HUES48 (cell line): ENCODE data around the gene VOPP1.

ENCODE experiments used
- H3K27ac ChIP-seq: one replicate; pipeline ENCODE4 v1.7.0; 2013; ENCODE audit warnings: low read depth, low read length, inconsistent platforms
- H3K27me3 ChIP-seq: 2 replicates; pipeline ENCODE4 v1.6.1; 2013; ENCODE audit warnings: mild to moderate bottlenecking, low read length; ENCODE audit not compliant: control insufficient read depth, insufficient read depth
- H3K36me3 ChIP-seq: 2 replicates; pipeline ENCODE4 v1.6.1; 2013; ENCODE audit warnings: low read length; ENCODE audit not compliant: control insufficient read depth, insufficient read depth
- H3K4me1 ChIP-seq: 2 replicates; pipeline ENCODE4 v1.6.1; 2013; ENCODE audit warnings: mild to moderate bottlenecking, low read length; ENCODE audit not compliant: control insufficient read depth, insufficient read depth
- H3K4me3 ChIP-seq: 2 replicates; pipeline ENCODE4 v1.5.1; 2013; ENCODE audit warnings: mild to moderate bottlenecking, low read depth, low read length
- H3K9ac ChIP-seq: 2 replicates; pipeline ENCODE4 v1.6.1; 2013; ENCODE audit warnings: mild to moderate bottlenecking, low read depth, low read length, moderate library complexity
- H3K9me3 ChIP-seq: 2 replicates; pipeline ENCODE4 v1.6.1; 2013; ENCODE audit warnings: low read length; ENCODE audit not compliant: control insufficient read depth, insufficient read depth

Gene VOPP1

GRCh38 chr7:55485501-55486191, 86.7 kb downstream of the VOPP1 start:
- Histone ChIP-seq H3K9me3 (no peaks in the 10 kb centered on the region), H3K4me1 (no peaks in the 10 kb centered on the region), H3K9ac (no peak overlapping the region), H3K36me3 (peaks cover 26% of the 10 kb centered on the region), H3K27me3 (no peaks in the 10 kb centered on the region), H3K27ac (no peak overlapping the region), H3K4me3 (no peak overlapping the region)

GRCh38 chr7:55484834-55485233, 87.5 kb downstream of the VOPP1 start:
- Histone ChIP-seq H3K27ac (no peak overlapping the region), H3K9ac (no peak overlapping the region), H3K4me3 (no peak overlapping the region), H3K27me3 (no peaks in the 10 kb centered on the region), H3K36me3 (peaks cover 18% of the 10 kb centered on the region), H3K4me1 (no peaks in the 10 kb centered on the region), H3K9me3 (no peaks in the 10 kb centered on the region)

- Histone ChIP-seq H3K27ac (no peak overlapping the region), H3K4me1 (no peaks in the 10 kb centered on the region), H3K9me3 (no peaks in the 10 kb centered on the region), H3K4me3 (no peak overlapping the region), H3K27me3 (no peaks in the 10 kb centered on the region), H3K36me3 (peaks cover 12% of the 10 kb centered on the region), H3K9ac (no peak overlapping the region)
Measured at GRCh38 chr7:55484241-55484640, 88.1 kb downstream of the VOPP1 start.

- H3K4me1 ChIP-seq, result no peaks in the 10 kb centered on the region
- peaks cover 8% of the 10 kb centered on the region; the same call in 1 of the 2 replicates for H3K36me3 ChIP-seq
Measured at GRCh38 chr7:55483046-55483445, 89.3 kb downstream of the VOPP1 start.

GRCh38 chr7:55481155-55481554, 91.1 kb downstream of the VOPP1 start:
- Histone ChIP-seq H3K9me3 (no peaks in the 10 kb centered on the region), H3K27ac (no peak overlapping the region), H3K9ac (no peak overlapping the region), H3K4me1 (no peaks in the 10 kb centered on the region), H3K27me3 (no peaks in the 10 kb centered on the region), H3K36me3 (peaks cover 16% of the 10 kb centered on the region; the same call in 1 of the 2 replicates), H3K4me3 (no peak overlapping the region)

More at GRCh38 chr7:55483046-55483445, 89.3 kb downstream of the VOPP1 start:
- no peaks in the 10 kb centered on the region for H3K27me3 ChIP-seq
- no peak overlapping the region for H3K9ac ChIP-seq
- H3K27ac ChIP-seq, result no peak overlapping the region
- no peaks in the 10 kb centered on the region for H3K9me3 ChIP-seq
- no peak overlapping the region for H3K4me3 ChIP-seq

GRCh38 chr7:55478700-55479099, 93.6 kb downstream of the VOPP1 start:
- Histone ChIP-seq H3K4me1 (no peaks in the 10 kb centered on the region), H3K4me3 (no peak overlapping the region), H3K27ac (no peak overlapping the region), H3K9ac (no peak overlapping the region), H3K27me3 (no peaks in the 10 kb centered on the region), H3K36me3 (0 out of 2 replicates have a peak, but pooled peaks cover 9% of the 10 kb centered on the region), H3K9me3 (no peaks in the 10 kb centered on the region)

- Histone ChIP-seq H3K36me3 (peaks cover 14% of the 10 kb centered on the region), H3K9ac (no peak overlapping the region), H3K27ac (no peak overlapping the region), H3K4me3 (no peak overlapping the region), H3K9me3 (no peaks in the 10 kb centered on the region), H3K4me1 (no peaks in the 10 kb centered on the region), H3K27me3 (no peaks in the 10 kb centered on the region)
Measured at GRCh38 chr7:55477781-55478374, 94.4 kb downstream of the VOPP1 start.

- no peaks in the 10 kb centered on the region for H3K27me3 ChIP-seq
- H3K36me3 ChIP-seq, result peaks cover 14% of the 10 kb centered on the region
- no peaks in the 10 kb centered on the region for H3K9me3 ChIP-seq
- no peak overlapping the region for H3K27ac ChIP-seq
- no peak overlapping the region for H3K4me3 ChIP-seq
- no peaks in the 10 kb centered on the region for H3K4me1 ChIP-seq
- no peak overlapping the region for H3K9ac ChIP-seq
Measured at GRCh38 chr7:55476852-55477780, 95.2 kb downstream of the VOPP1 start.

- H3K4me3 ChIP-seq, result no peak overlapping the region
- peaks cover 14% of the 10 kb centered on the region for H3K36me3 ChIP-seq
- no peak overlapping the region for H3K27ac ChIP-seq
- H3K9me3 ChIP-seq, result no peaks in the 10 kb centered on the region
- H3K4me1 ChIP-seq, result no peaks in the 10 kb centered on the region
- no peak overlapping the region for H3K9ac ChIP-seq
- H3K27me3 ChIP-seq, result no peaks in the 10 kb centered on the region
Measured at GRCh38 chr7:55475855-55476803, 96.2 kb downstream of the VOPP1 start.
